GM12878 (cell line): ENCODE results near the gene SCN5A. TPM values are rescaled to one million over a fixed set of nuclear protein-coding genes. Genes with fewer than 3 reads are reported as not detected.

Source experiments
- CREB1 ChIP-seq: IDR thresholded peaks from 2 replicates; pipeline ENCODE4 v1.6.1; 2012; ENCODE audit warnings: low read depth, mild to moderate bottlenecking, inconsistent platforms
- EED ChIP-seq: sonication (generic); IDR thresholded peaks from 2 replicates; pipeline ENCODE4 v1.6.1; 2016; ENCODE audit warnings: antibody characterized with exemption, low read depth
- ETV6 ChIP-seq, 2 experiments: fragments of 450-650 bp in 1 of 2; IDR thresholded peaks in 1 of 2; conservative IDR thresholded peaks in 1 of 2; 2 replicates each; pipeline ENCODE4 v1.6.1; 2014; ENCODE audit warnings: antibody characterized with exemption in 1 of 2, borderline replicate concordance in 1 of 2, low read depth in 1 of 2, mild to moderate bottlenecking in 1 of 2, moderate library complexity in 1 of 2
- POLR2AphosphoS2 ChIP-seq: IDR thresholded peaks from 2 replicates; pipeline ENCODE4 v1.6.1; 2011; ENCODE audit warnings: low read depth, mild to moderate bottlenecking, low read length, improper control_type of control experiment, moderate library complexity
- RELA ChIP-seq: fragments of 450-650 bp; IDR thresholded peaks from 2 replicates; pipeline ENCODE4 v1.8.0; 2014; ENCODE audit warnings: borderline replicate concordance; ENCODE audit not compliant: partially characterized antibody
- RUNX3 ChIP-seq: IDR thresholded peaks from 2 replicates; pipeline ENCODE4 v1.6.1; 2012; ENCODE audit warnings: low read length, inconsistent platforms
- SIX5 ChIP-seq: IDR thresholded peaks from 2 replicates; pipeline ENCODE4 v1.6.1; 2011; ENCODE audit warnings: mild to moderate bottlenecking, low read depth, low read length, moderate library complexity; ENCODE audit not compliant: severe bottlenecking
- SPI1 ChIP-seq: IDR thresholded peaks from 2 replicates; pipeline ENCODE4 v1.6.1; 2011; ENCODE audit warnings: low read depth, mild to moderate bottlenecking, low read length, moderate library complexity, borderline replicate concordance; ENCODE audit not compliant: insufficient read depth
- USF1 ChIP-seq: IDR thresholded peaks from 2 replicates; pipeline ENCODE4 v1.6.1; 2011; ENCODE audit warnings: borderline replicate concordance, low read depth, mild to moderate bottlenecking, moderate library complexity, mixed read lengths, low read length; ENCODE audit not compliant: insufficient read depth; ENCODE audit errors: extremely low read length
- ZBTB11 ChIP-seq: fragments of 450-650 bp; formaldehyde crosslinking; IDR thresholded peaks from 2 replicates; pipeline ENCODE4 v1.5.0; 2022; ENCODE audit warnings: mild to moderate bottlenecking, missing genetic modification characterization
- polyA plus RNA-seq, 11 experiments: library from polyadenylated mRNA; depleted of rRNA in 4 of 11; unstranded in 6 of 11; stranded (reverse) in 5 of 11; fragments of >200 nt; fragmentation: Nextera tagmentation in 4 of 11; fragmentation: Illumina TruSeq in 1 of 11; extraction: Ambion mirVana in 4 of 11; extraction: Trizol in 1 of 11; gene quantifications; 1 replicate in 1 of 11; 2 replicates in 10 of 11; pipeline versions ENCODE4 v1.2.1 to v1.2.3, GENCODE V29; 2011 to 2016; ENCODE audit warnings: inconsistent platforms in 2 of 11, missing spikeins in 2 of 11, low read depth in 1 of 11
- total RNA-seq, 4 experiments: library from RNA; depleted of rRNA in 3 of 4; stranded (reverse); fragments of >200 nt in 3 of 4; fragmentation: Illumina TruSeq in 1 of 4; extraction: Trizol in 1 of 4; gene quantifications; 2 replicates each; pipeline versions ENCODE4 v1.2.1 to v1.2.3, GENCODE V29; 2013 to 2021

Gene SCN5A
- total and polyA plus RNA-seq, 10 of the 15 experiments (the other 5 are each of a cell fraction or from before 2014, with no cell fraction given), result not detected

GRCh38 chr3:38541806-38542205 lies 107.7 kb downstream of the SCN5A start (continued):
- TF ChIP-seq ZBTB11 (CRISPR knock-in tag) (no peak), SPI1 (no peak), EED (no peak), RELA (no peak), CREB1 (no peak), ETV6 (conservative IDR thresholded peaks at IDR 0.05 in 1 of 2, IDR thresholded peaks at IDR 0.05 in 1 of 2; ENCODE audit: borderline replicate concordance in 1 of 2, low read depth in 1 of 2) (no peak), USF1 (no peak), POLR2AphosphoS2 (no peak), RUNX3 (no peak), SIX5 (no peak)
